Endothelial cell of hepatic sinusoid (primary cell): ENCODE data around the gene FOXN1.

Source experiments
- in situ Hi-C: cut with HindIII; loops from 2 replicates; pipeline ENCODE4 v1.10.0; 2017; ENCODE audit warnings: low sequenced_read_pairs

Gene FOXN1

DNA sequence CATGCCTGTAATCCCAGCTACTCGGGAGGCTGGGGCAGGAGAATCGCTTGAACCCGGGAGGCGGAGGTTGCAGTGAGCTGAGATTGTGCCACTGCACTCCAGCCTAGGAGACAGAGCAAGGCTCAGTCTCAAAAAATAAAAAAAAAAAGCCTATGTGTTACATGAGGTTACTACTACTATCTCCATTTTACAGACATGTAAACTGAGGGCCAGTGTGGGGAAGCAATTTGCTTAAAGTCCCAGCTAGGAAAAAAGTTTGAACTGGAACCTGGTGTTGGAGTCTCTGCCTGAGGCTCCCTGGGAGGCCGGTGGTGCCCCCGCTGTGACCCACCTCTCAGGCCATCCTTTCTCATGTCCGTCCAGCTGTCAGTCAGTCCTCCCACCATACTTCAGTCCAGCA lies 28.2 kb upstream of the FOXN1 start:
- in situ Hi-C loops: no loop called here

- in situ Hi-C loops: no loop called here
Observed at GRCh38 chr17:28478712-28479615, 27.2 kb upstream of the FOXN1 start.

DNA sequence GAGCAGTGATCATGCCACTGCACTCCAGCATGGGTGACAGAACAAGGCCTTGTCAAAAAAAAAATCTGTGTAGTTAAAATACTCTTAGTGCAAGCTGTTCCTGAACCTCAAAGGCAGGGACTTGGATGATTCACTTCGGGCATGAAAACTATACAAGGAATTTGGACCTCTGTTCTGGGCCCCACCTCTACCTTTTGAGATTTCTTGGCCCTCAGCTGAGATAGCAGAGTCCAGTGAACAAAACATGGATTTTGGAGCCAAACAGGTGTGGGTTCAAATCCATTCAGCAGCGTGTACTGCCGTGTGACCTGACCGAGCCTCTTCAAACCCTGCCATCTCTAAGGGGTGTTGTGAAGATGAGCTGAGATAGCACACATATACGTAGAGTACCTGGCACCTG lies 25.9 kb upstream of the FOXN1 start:
- in situ Hi-C loops: no loop called here

DNA sequence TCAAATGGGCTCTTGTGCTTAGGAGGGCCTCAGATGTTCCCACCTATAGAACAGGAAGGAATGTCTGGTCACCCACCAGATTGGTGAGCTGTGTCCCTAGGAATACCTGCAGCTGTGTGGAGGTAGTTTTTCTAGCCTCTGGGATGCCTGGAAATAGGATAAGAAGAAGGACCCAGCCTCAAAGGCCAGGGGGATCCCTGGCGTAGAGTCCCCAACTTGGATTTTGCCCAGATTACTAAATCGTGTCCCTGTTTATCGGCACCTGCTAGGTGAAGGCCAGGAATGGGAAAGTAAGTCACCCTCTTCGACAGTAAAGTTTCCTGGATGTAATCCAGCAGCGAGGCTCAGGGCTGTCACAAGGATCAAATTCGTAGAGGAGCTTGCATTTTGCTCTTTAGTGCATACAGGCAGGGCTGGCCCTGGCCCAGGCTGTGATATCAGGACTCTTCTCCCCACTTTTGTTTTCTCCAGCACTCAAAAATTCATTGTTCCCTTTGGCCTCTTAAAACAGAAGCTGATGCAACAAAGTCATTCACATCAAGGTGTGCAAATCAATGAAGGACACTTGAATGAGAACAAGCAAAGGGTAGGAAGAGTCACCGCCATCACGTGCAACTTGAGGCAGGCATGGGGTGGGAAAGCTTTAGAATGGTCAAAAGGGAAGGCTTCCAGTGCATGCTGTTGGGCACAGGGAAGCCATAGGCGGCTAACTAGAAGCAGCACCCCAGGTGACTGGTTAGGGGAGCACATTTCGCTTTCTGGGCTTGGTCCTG lies 25.2 kb upstream of the FOXN1 start:
- in situ Hi-C loops: no loop called here

- in situ Hi-C loops: no loop called here
Observed at GRCh38 chr17:28482551-28483199, 23.5 kb upstream of the FOXN1 start.

- in situ Hi-C loops: no loop called here
Observed at GRCh38 chr17:28484296-28484695, 21.9 kb upstream of the FOXN1 start.

- in situ Hi-C loops: no loop called here
Observed at GRCh38 chr17:28485049-28485448, 21.1 kb upstream of the FOXN1 start.

DNA sequence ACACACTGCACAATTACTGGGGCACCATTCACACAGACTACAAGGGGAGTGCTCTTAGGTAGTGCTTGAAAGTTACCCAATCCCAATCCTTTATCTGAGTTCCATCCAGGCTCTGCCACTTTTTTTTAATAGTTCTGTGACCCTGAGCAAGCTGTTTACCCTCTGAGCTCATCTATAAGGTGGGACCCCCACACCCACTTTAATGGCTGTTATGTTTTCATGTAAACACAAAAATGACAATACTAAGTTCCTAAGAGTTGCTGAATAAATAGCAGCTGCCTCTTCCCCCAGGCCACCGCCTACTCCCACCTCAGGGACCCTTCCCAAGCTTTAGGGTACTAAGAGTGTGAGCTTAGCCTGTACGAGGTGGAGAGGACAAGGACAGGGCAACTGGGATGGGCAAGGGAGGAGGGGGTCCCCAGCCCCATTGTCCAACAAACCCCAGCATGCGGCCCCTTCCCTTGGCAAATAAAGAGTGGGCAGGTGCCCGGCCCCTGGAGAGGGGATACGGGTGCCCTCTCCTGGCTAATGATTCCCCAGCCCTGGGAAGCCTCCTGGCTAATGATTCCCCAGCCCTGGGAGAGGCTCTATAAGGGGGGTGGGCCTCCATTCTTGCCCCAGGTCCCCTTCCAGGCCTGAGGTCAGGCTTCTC lies 18.1 kb upstream of the FOXN1 start:
- in situ Hi-C loops: no loop called here

GRCh38 chr17:28488533-28489276 lies 17.4 kb upstream of the FOXN1 start:
- in situ Hi-C loops: no loop called here

GRCh38 chr17:28491286-28491685 lies 14.9 kb upstream of the FOXN1 start:
- in situ Hi-C loops: no loop called here

DNA sequence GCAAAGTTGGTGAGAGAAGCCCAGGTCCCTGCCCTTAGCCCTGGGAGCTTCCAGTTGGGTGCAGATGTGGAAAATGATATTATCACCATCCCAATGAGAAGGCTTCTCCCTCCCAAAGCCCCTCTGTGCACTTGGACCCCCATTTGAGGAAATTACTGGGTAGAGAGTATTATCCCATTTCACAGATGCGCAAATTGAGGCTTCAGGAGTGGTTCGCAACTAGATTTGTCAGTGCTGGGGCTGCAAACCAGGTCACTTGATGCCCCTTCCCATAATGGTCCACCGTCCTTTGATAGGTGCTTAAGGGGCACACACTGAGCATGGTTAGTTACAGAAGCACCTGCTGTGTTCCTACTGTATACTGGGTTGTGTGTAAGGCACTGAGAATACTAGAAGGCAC lies 14.3 kb upstream of the FOXN1 start:
- in situ Hi-C loops: no loop called here

- in situ Hi-C loops: no loop called here
Observed at GRCh38 chr17:28492352-28493310, 13.5 kb upstream of the FOXN1 start.

DNA sequence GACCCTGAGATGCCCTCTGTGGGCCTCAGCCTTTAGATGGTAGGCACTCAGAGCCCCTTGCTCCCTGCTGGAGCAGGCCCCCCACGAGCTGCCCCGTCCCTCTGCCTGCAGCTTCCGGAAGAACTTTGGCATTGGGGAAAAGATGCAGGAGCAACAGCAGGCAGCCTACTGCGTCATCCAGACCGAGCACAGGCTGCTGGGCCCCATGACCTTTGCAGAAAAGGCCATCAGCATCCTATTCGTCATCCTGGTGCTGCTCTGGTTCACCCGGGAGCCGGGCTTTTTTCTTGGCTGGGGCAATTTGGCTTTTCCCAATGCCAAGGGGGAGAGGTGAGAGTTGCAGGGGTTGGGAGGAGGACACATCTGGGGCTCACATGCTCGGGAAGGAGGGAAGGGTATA lies 12.7 kb upstream of the FOXN1 start:
- in situ Hi-C loops: no loop called here

DNA sequence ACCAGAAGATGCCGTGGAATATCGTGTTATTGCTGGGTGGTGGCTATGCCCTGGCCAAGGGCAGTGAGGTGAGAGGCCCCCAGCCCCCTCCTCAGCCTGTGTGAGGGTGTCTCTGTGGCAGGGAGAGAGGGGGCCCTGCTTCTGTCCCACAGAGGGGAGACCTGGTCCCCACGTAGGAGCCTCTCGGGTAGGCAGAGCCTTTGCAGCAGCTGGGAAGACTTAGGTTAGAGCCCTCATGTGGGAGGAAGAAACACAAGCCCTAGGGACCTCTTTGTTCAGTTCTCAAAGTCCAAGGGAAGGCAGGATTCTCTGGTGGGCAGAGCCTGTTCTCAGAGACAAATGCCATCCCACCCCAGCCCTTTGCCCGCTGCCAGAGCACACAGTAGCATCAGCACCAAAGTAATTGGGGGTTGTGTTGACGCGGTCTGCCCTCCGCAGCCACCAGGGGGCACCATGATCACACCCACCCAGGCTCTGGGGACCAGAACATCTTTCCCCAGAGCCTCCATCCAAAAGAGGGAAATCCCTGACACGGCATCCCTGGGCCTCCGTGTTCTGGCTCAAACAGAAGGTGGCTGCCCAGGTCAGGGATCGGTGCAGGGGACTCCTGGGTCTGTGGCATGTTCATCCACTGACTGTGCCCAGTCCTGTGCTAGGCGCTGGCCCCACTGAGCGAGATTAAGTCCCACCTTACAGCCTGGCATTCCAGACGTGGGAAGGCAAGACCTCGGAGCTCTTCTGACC lies 11.5 kb upstream of the FOXN1 start:
- in situ Hi-C loops: no loop called here

DNA sequence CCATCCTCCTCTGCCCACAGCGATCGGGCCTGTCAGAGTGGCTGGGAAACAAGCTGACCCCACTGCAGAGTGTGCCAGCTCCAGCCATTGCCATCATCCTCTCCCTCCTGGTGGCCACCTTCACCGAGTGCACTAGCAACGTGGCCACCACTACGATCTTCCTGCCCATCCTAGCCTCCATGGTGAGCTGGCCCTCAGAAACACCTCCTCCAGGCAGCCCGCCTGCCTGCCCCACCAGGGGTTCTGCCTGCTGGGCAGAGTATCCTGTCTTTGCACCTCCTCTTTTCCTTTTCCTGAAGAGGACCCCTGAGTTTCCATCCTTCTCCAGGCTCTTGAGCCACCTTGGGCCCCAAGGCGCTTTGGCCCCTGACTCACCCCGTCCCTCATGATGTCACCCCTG lies 10.5 kb upstream of the FOXN1 start:
- in situ Hi-C loops: no loop called here

- in situ Hi-C loops: no loop called here
Observed at GRCh38 chr17:28497931-28498330, 8.2 kb upstream of the FOXN1 start.

GRCh38 chr17:28498652-28499363 lies 7.3 kb upstream of the FOXN1 start:
- in situ Hi-C loops: no loop called here

DNA sequence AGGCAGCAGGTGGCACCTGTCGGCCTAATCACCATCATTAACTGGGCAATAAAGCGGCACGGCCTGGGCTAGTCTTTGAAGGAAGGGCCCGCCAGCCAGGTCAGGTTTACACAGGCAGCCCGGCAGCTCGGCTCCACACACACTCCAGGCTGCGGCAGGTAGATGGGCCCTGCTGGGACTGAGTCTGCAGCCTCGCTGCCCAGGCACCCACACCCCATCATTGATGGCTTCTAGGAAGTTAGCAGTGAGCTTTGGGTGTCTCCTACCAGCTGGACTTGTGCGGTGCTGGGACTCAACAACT lies 6.8 kb upstream of the FOXN1 start:
- in situ Hi-C loops: no loop called here
